HCT116 (cell line): ENCODE results near the gene GLCE.

Experiments
- CBX3 ChIP-seq: IDR thresholded peaks from 2 replicates; pipeline ENCODE4 v1.6.1; 2012; ENCODE audit warnings: low read depth
- CTCF ChIP-seq, 3 experiments: fragments of 200-600 bp in 1 of 3; sonication (generic) in 1 of 3; IDR thresholded peaks in 2 of 3; conservative IDR thresholded peaks in 1 of 3; 2 replicates each; pipeline ENCODE4 v1.5.1; 2012 to 2017; ENCODE audit warnings: low read depth in 2 of 3, low read length in 2 of 3, antibody characterized with exemption in 1 of 3, borderline replicate concordance in 1 of 3, control low read depth in 1 of 3, mild to moderate bottlenecking in 1 of 3, mixed read lengths in 1 of 3, mixed run types in 1 of 3, moderate library complexity in 1 of 3; ENCODE audit not compliant: insufficient read depth in 1 of 3
- EZH2 ChIP-seq: fragments of 200-600 bp; sonication (generic); IDR thresholded peaks from 2 replicates; pipeline ENCODE4 v1.6.1; 2017; ENCODE audit warnings: antibody characterized with exemption, mixed run types
- MAX ChIP-seq: IDR thresholded peaks from 2 replicates; pipeline ENCODE4 v1.6.1; 2012
- POLR2A ChIP-seq: IDR thresholded peaks from 2 replicates; pipeline ENCODE4 v1.7.0; 2011; ENCODE audit warnings: borderline replicate concordance; ENCODE audit not compliant: insufficient read depth, insufficient read length; ENCODE audit errors: extremely low read depth
- POLR2AphosphoS5 ChIP-seq: IDR thresholded peaks from 2 replicates; pipeline ENCODE4 v1.6.1; 2011; ENCODE audit warnings: mild to moderate bottlenecking, low read depth, low read length, moderate library complexity
- REST ChIP-seq: IDR thresholded peaks from 2 replicates; pipeline ENCODE4 v1.6.1; 2012; ENCODE audit warnings: low read depth
- SIN3A ChIP-seq: IDR thresholded peaks from 2 replicates; pipeline ENCODE4 v1.6.1; 2012; ENCODE audit warnings: low read depth
- YY1 ChIP-seq: IDR thresholded peaks from 2 replicates; pipeline ENCODE4 v1.6.1; 2011; ENCODE audit warnings: low read length, low read depth, moderate library complexity, mild to moderate bottlenecking; ENCODE audit not compliant: insufficient replicate concordance; ENCODE audit errors: extremely low read depth
- ZBTB33 ChIP-seq: IDR thresholded peaks from 2 replicates; pipeline ENCODE4 v1.6.1; 2011; ENCODE audit warnings: mild to moderate bottlenecking, low read length, moderate library complexity; ENCODE audit not compliant: insufficient replicate concordance; ENCODE audit errors: extremely low read depth

- no peak for TF ChIP-seq REST
- TF ChIP-seq CTCF (IDR thresholded peaks at IDR 0.05 in 2 of 3, conservative IDR thresholded peaks at IDR 0.05 in 1 of 3; ENCODE audit: borderline replicate concordance in 1 of 3, insufficient read depth in 1 of 3, low read depth in 2 of 3, low read length in 2 of 3): peak in 2 of 3 experiments; percentile 39 to 65; a peak in 4 of 6 replicates
- no peak for TF ChIP-seq EZH2
- TF ChIP-seq POLR2A: no peak
- TF ChIP-seq MAX: no peak
- no peak for TF ChIP-seq YY1
- TF ChIP-seq CBX3: no peak
- no peak for TF ChIP-seq POLR2AphosphoS5
- TF ChIP-seq SIN3A: no peak
- no peak for TF ChIP-seq ZBTB33
Measured at GRCh38 chr15:69303337-69304181, 143.1 kb downstream of the GLCE start.
